OCI-LY7 (cell line): ENCODE data around the gene PGP. TPM values are rescaled to one million over a fixed set of nuclear protein-coding genes. Genes with fewer than 3 reads are reported as not detected.

ENCODE experiments used
- BruUV-seq: library from RNA; stranded (reverse); fragments of 400-500 nt; replicated peaks from 2 replicates; lab custom pipeline; 2021; lab: Mats Ljungman, UMichigan
- CTCF ChIA-PET: fragments of 300-600 bp; sonication (Branson Sonifier 250); formaldehyde crosslinking; loops from one replicate; lab custom pipeline; 2022; ENCODE audit warnings: antibody characterized with exemption; ENCODE audit not compliant: unreplicated experiment; lab: Charles Lee
- POLR2A ChIA-PET: fragments of 300-600 bp; sonication (Branson Sonifier 250); formaldehyde crosslinking; loops from one replicate; lab custom pipeline; 2022; ENCODE audit warnings: antibody characterized with exemption; lab: Charles Lee
- DNase-seq: peaks from one replicate; pipeline ENCODE4 v3.0.0-alpha.2; 2015; ENCODE audit warnings: low spot score
- H2AFZ ChIP-seq: fragments of 200-600 bp; sonication (generic), shearing (Covaris generic); 2 replicates; pipeline ENCODE4 v1.6.1; 2014; ENCODE audit warnings: mild to moderate bottlenecking, antibody characterized with exemption, low read length, moderate library complexity
- H3K27ac ChIP-seq: fragments of 200-600 bp; sonication (generic); 2 replicates; pipeline ENCODE4 v1.5.1; 2014; ENCODE audit warnings: mixed run types, low read depth, mild to moderate bottlenecking, moderate library complexity, low read length, inconsistent platforms; ENCODE audit not compliant: poor library complexity, severe bottlenecking
- H3K36me3 ChIP-seq: fragments of 200-600 bp; sonication (generic); 2 replicates; pipeline ENCODE4 v1.6.1; 2014; ENCODE audit warnings: mild to moderate bottlenecking, antibody characterized with exemption, low read length, moderate library complexity, mixed read lengths; ENCODE audit not compliant: insufficient read depth
- H3K4me1 ChIP-seq: fragments of 200-600 bp; sonication (generic); 2 replicates; pipeline ENCODE4 v1.5.1; 2014; ENCODE audit warnings: mild to moderate bottlenecking, low read length; ENCODE audit not compliant: insufficient read depth, poor library complexity, severe bottlenecking
- H3K4me2 ChIP-seq: fragments of 200-600 bp; sonication (generic); 2 replicates; pipeline ENCODE4 v1.6.1; 2014; ENCODE audit warnings: mild to moderate bottlenecking, low read length
- H3K4me3 ChIP-seq: fragments of 200-600 bp; sonication (generic); 2 replicates; pipeline ENCODE4 v1.5.1; 2014; ENCODE audit warnings: mild to moderate bottlenecking, low read depth, low read length; ENCODE audit not compliant: poor library complexity, severe bottlenecking
- H3K79me2 ChIP-seq: fragments of 200-600 bp; sonication (generic); 2 replicates; pipeline ENCODE4 v1.6.1; 2016; ENCODE audit warnings: low read depth, mild to moderate bottlenecking, low read length, moderate library complexity, mixed read lengths; ENCODE audit not compliant: insufficient read depth
- H3K9me2 ChIP-seq: fragments of 200-600 bp; sonication (generic); 2 replicates; pipeline ENCODE4 v1.6.1; 2016; ENCODE audit warnings: mild to moderate bottlenecking, low read length, mixed read lengths; ENCODE audit not compliant: insufficient read depth
- H3K9me3 ChIP-seq: fragments of 200-600 bp; sonication (generic); 2 replicates; pipeline ENCODE4 v1.6.1; 2014; ENCODE audit warnings: mild to moderate bottlenecking, mixed run types, low read length, mixed read lengths
- H4K20me1 ChIP-seq: fragments of 200-600 bp; sonication (generic); 2 replicates; pipeline ENCODE4 v1.6.1; 2014; ENCODE audit warnings: mild to moderate bottlenecking, antibody characterized with exemption, low read length, moderate library complexity, mixed read lengths; ENCODE audit not compliant: insufficient read depth
- CTCF ChIP-seq: fragments of 200-600 bp; sonication (generic); conservative IDR thresholded peaks from 2 replicates; pipeline ENCODE4 v1.5.1; 2014; ENCODE audit warnings: mild to moderate bottlenecking, antibody characterized with exemption, low read length, moderate library complexity, mixed read lengths
- EZH2phosphoT487 ChIP-seq: fragments of 200-600 bp; sonication (generic); IDR thresholded peaks from 2 replicates; pipeline ENCODE4 v1.6.1; 2018; ENCODE audit warnings: low read depth, borderline replicate concordance, mild to moderate bottlenecking, mixed run types, antibody characterized with exemption, low read length, moderate library complexity, mixed read lengths
- intact Hi-C: fragments of 100-400 bp; cut with micrococcal nuclease; formaldehyde crosslinking; loops from one replicate; pipeline ENCODE4 v1.10.0; 2022; ENCODE audit not compliant: unreplicated experiment
- total RNA-seq, 2 experiments: library from RNA; depleted of rRNA in 1 of 2; stranded (reverse); fragments of >200 nt in 1 of 2; shearing (Covaris generic) in 1 of 2; gene quantifications; 2 replicates each; pipeline ENCODE4 v1.2.3, GENCODE V29; 2014 to 2022

PGP gene
- total RNA-seq, 2 experiments from 2014 or later: 37.9 to 44.2 TPM

GRCh38 chr16:2205967-2206313, 8.7 kb downstream of the PGP start:
- Histone ChIP-seq H3K79me2 (peaks cover 12% of the 10 kb centered on the region; the same call in 1 of the 2 replicates), H3K4me2 (peak overlapping the region; percentile 95), H2AFZ (peak overlapping the region; percentile 86; the same call in 1 of the 2 replicates), H3K4me1 (peaks cover 13% of the 10 kb centered on the region), H3K4me3 (peak overlapping the region; percentile 79), H3K27ac (peak overlapping the region; percentile 64), H3K36me3 (peaks cover 35% of the 10 kb centered on the region), H3K9me3 (no peaks in the 10 kb centered on the region), H4K20me1 (no peaks in the 10 kb centered on the region), H3K9me2 (no peaks in the 10 kb centered on the region)
- DNase-seq: no peak
- ChIA-PET POLR2A (interaction anchor here (0.6 to 1.1 kb wide), 2 partner anchors 9 to 254 kb away, joined by 4 read pairs; partner anchors contain the start of genes PGP and TEDC2), CTCF (no interaction called here)
- BruUV-seq: no TSS peak
- intact Hi-C loops: loop anchor here (1.0 kb wide), 1 partner anchor 17 kb away; the partner anchor contains the start of gene E4F1
- TF ChIP-seq CTCF (no peak), EZH2phosphoT487 (no peak)

GRCh38 chr16:2205104-2205966, 9.3 kb downstream of the PGP start, which contains the start of gene MLST8:
Gene MLST8 (plus strand): TSS chr16:2205454. CDS start chr16:2206086, 632 bp downstream.
- POLR2A ChIA-PET: interaction anchor here (0.9 to 1.1 kb wide), 3 partner anchors 9 to 49 kb away, joined by 3 to 5 read pairs (median 4); partner anchors contain the start of gene PGP

More at GRCh38 chr16:2205104-2205966, 9.3 kb downstream of the PGP start, which contains the start of gene MLST8:
- Histone ChIP-seq H3K9me2 (no peaks in the 10 kb centered on the region), H3K9me3 (no peaks in the 10 kb centered on the region), H3K36me3 (peaks cover 35% of the 10 kb centered on the region), H3K79me2 (peaks cover 12% of the 10 kb centered on the region; the same call in 1 of the 2 replicates), H3K4me3 (peak within 1 kb of the TSS; percentile 79), H3K4me1 (peaks cover 13% of the 10 kb centered on the region), H2AFZ (peak within 1 kb of the TSS; percentile 86), H3K4me2 (peak within 1 kb of the TSS; percentile 95), H4K20me1 (no peaks in the 10 kb centered on the region), H3K27ac (peak within 1 kb of the TSS; percentile 64)
- CTCF ChIA-PET: no interaction called here
- intact Hi-C loops: loop anchor here (1.0 kb wide), 1 partner anchor 18 kb away; the partner anchor contains the start of gene E4F1
- no TSS peak for BruUV-seq
- peak; percentile 29; the same call in 1 of the 2 replicates for TF ChIP-seq CTCF
- no peak for TF ChIP-seq EZH2phosphoT487
- DNase-seq: peak; percentile 92
